Fibroblast of lung (primary cell): ENCODE results near the gene TBL1X.

Source experiments
- EZH2 ChIP-seq: IDR thresholded peaks from 2 replicates; pipeline ENCODE4 v1.5.1; 2012; ENCODE audit warnings: low read length, control low read depth, mild to moderate bottlenecking; ENCODE audit errors: missing control alignments
- TF ChIP-seq, protein P1 (sequence below), 2 donors: IDR thresholded peaks in 1 of 2; conservative IDR thresholded peaks in 1 of 2; 1 replicate in 1 of 2; 2 replicates in 1 of 2; pipeline ENCODE4 v1.5.1; 2011 to 2012; ENCODE audit warnings: low read length in 2 of 2, control low read depth in 1 of 2, inconsistent platforms in 1 of 2, low read depth in 1 of 2, mild to moderate bottlenecking in 1 of 2

DNA sequence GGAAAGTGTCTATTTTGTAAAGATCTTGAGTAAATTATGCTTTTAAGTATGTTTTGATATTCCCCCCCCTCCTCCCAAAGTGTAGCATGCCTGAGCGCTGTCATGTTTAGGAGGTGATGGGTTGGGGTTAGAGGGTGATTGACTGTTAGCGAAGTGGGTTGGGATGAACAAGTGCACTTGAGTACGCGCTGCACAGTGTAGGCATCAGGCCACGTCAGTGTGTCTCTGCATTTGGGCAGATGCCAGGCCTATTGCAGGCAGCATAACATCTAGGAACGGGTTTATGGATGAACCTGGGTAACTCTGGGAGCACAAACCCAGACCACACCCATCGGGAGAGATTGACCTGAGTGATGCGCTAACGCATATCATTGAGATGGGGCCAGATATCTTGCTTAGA, 111.2 kb downstream of the TBL1X start:
- TF ChIP-seq, protein P1, sequence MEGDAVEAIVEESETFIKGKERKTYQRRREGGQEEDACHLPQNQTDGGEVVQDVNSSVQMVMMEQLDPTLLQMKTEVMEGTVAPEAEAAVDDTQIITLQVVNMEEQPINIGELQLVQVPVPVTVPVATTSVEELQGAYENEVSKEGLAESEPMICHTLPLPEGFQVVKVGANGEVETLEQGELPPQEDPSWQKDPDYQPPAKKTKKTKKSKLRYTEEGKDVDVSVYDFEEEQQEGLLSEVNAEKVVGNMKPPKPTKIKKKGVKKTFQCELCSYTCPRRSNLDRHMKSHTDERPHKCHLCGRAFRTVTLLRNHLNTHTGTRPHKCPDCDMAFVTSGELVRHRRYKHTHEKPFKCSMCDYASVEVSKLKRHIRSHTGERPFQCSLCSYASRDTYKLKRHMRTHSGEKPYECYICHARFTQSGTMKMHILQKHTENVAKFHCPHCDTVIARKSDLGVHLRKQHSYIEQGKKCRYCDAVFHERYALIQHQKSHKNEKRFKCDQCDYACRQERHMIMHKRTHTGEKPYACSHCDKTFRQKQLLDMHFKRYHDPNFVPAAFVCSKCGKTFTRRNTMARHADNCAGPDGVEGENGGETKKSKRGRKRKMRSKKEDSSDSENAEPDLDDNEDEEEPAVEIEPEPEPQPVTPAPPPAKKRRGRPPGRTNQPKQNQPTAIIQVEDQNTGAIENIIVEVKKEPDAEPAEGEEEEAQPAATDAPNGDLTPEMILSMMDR (conservative IDR thresholded peaks at IDR 0.05 in 1 of 2, IDR thresholded peaks at IDR 0.05 in 1 of 2; ENCODE audit: low read depth in 1 of 2, low read length in 2 of 2) = no peak
- no peak for TF ChIP-seq EZH2
